AG10803 (cell line): ENCODE data around the gene CRYGS.
"Not testable (repeated sequence)": the region's sequence is repeated elsewhere in the genome, so short reads cannot be mapped to it uniquely, and the experiment has no call there.

Experiments
- DNase-seq: peaks from one replicate; pipeline ENCODE4 v3.0.0; 2010; ENCODE audit warnings: low read depth
- H3K4me3 ChIP-seq: 2 replicates; pipeline ENCODE4 v1.5.1; 2011; ENCODE audit warnings: mild to moderate bottlenecking, low read length, control low read depth
- CTCF ChIP-seq: conservative IDR thresholded peaks from 2 replicates; pipeline ENCODE4 v1.5.1; 2011; ENCODE audit warnings: mild to moderate bottlenecking, low read length, control low read depth, inconsistent platforms

The CRYGS gene

DNA sequence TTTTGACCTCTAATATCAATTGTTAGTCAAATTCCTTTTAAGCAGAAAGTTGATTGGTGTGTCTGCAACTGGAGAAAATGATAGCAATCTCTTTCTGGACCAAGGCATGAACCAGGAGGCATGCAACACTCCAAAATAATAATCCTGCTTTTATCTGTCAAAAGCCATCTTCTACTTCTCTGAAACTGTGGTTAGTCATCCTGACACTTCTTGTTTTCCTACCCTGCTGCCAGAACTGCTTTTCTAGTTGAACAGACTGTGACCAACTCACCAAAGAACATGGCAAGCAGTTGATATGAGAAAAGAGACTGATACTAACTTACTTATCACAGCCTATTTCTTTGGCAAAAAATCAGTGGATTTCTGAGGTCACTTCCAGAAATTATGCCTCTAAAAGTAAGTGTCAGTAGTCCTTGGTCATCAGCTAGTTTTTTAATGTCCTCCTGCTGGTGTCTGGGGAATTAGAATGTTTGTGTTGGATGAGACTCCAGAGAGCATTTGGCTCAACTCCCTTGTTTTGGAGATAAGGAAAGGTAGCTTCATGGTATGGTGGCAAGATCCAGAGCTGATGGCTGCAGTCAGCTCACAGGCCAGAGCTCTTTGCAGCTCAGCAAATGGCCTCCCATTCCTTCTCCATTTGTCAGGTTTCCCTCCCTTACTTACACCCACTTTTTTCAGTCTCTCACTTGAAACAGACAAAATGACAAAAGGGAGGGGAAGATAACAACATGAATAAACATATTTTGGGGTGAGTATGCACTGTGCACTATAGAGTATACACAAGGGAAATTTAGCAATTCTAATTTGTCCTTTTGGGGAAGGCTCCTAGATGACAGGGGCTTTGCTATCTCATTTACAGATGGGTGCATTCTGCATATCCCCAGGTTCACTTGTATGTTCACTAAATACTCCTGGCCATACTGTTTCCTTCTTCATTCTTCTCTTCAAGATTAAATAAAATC lies 7.0 kb downstream of the CRYGS start:
- no peak for TF ChIP-seq CTCF
- no peak overlapping the region for H3K4me3 ChIP-seq
- no peak for DNase-seq

DNA sequence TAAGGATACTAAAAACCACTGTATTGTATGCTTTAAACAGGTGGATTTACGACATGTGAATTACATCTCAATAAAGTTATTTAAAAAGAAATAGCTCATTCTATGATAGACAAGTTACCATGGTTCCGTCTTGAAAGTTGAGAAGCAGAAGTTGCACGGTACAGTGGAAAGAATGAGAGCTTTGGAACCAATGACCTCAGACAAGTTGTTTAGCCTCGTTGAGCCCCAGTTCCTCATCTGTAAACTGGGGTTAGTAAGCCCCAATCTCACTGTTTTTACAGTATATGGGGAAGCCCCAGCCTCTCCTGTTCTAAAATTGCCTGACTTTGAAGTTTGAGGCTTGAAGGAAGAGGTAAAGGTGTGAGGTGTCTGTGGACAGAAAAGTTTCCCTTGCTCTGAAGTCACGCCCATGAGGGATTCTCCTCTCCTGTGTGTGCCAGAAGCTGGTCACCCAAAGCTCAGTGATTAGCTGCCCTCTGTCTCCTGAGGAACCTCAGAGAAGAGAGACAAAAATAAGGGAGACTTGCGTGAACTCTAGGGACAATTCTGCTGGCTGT lies 10.0 kb downstream of the CRYGS start:
- no peak overlapping the region for H3K4me3 ChIP-seq
- DNase-seq = no peak
- TF ChIP-seq CTCF = no peak

GRCh38 chr3:186532598-186533072 lies 11.5 kb downstream of the CRYGS start:
- no peak for TF ChIP-seq CTCF
- no peak for DNase-seq
- no peak overlapping the region for H3K4me3 ChIP-seq

GRCh38 chr3:186531694-186532093 lies 12.5 kb downstream of the CRYGS start:
- DNase-seq = not testable (repeated sequence)

GRCh38 chr3:186530415-186530814 lies 13.8 kb downstream of the CRYGS start:
- TF ChIP-seq CTCF = no peak

More at GRCh38 chr3:186531694-186532093, 12.5 kb downstream of the CRYGS start:
- H3K4me3 ChIP-seq = not testable (repeated sequence)

GRCh38 chr3:186529201-186529999 lies 14.8 kb downstream of the CRYGS start:
- DNase-seq = no peak
- H3K4me3 ChIP-seq = no peak overlapping the region
- no peak for TF ChIP-seq CTCF

More at GRCh38 chr3:186530415-186530814, 13.8 kb downstream of the CRYGS start:
- no peak for DNase-seq
- H3K4me3 ChIP-seq = no peak overlapping the region

DNA sequence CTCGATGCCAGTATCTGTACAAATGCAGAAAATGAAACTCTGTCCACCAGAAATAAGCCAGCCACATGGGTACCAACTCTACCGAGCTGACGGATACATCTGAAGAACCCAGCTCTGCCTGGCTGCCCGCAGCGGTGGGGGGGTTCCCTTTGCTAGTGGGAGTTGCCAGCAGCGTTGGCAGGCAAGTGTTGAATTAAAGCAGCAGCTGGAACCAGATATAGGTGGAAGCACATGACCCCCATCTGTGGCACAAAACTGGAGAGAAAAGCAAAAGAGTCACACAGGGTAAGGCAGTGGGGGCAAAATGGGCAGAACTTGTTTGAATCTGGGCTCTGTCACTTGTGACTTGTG lies 17.9 kb downstream of the CRYGS start:
- DNase-seq = no peak
- no peak overlapping the region for H3K4me3 ChIP-seq
- no peak for TF ChIP-seq CTCF
